Loucy (cell line): ENCODE results near the gene RANBP3.

Source experiments
- H2AFZ ChIP-seq: fragments of 200-600 bp; sonication (generic); 2 replicates; pipeline ENCODE4 v1.6.0; 2016; ENCODE audit warnings: antibody characterized with exemption, mild to moderate bottlenecking, low read length, moderate library complexity
- H3F3A ChIP-seq: fragments of 200-600 bp; 2 replicates; pipeline ENCODE4 v1.6.0; 2016; ENCODE audit warnings: antibody characterized with exemption, low read depth, mild to moderate bottlenecking
- H3K27me3 ChIP-seq: fragments of 200-600 bp; sonication (generic); 2 replicates; pipeline ENCODE4 v1.6.1; 2014; ENCODE audit warnings: low read length, mild to moderate bottlenecking; ENCODE audit not compliant: insufficient read depth, poor library complexity, severe bottlenecking
- H3K36me3 ChIP-seq: fragments of 200-600 bp; sonication (generic); 2 replicates; pipeline ENCODE4 v1.6.1; 2016; ENCODE audit warnings: low read length; ENCODE audit not compliant: insufficient read depth
- H3K4me1 ChIP-seq: fragments of 200-600 bp; sonication (generic); 2 replicates; pipeline ENCODE4 v1.5.1; 2014; ENCODE audit warnings: low read length, mild to moderate bottlenecking; ENCODE audit not compliant: insufficient read depth, poor library complexity, severe bottlenecking
- H3K4me2 ChIP-seq: fragments of 200-600 bp; sonication (generic); 2 replicates; pipeline ENCODE4 v1.6.0; 2014; ENCODE audit warnings: antibody characterized with exemption, low read length, low read depth, mild to moderate bottlenecking; ENCODE audit not compliant: poor library complexity, severe bottlenecking
- H3K4me3 ChIP-seq: fragments of 200-600 bp; sonication (generic); 2 replicates; pipeline ENCODE4 v1.5.1; 2014; ENCODE audit warnings: low read length, mild to moderate bottlenecking, mixed read lengths; ENCODE audit not compliant: poor library complexity, severe bottlenecking
- H3K79me2 ChIP-seq: fragments of 200-600 bp; sonication (generic); 2 replicates; pipeline ENCODE4 v1.6.1; 2014; ENCODE audit warnings: low read length; ENCODE audit not compliant: insufficient read depth
- H3K9ac ChIP-seq: fragments of 200-600 bp; sonication (generic); 2 replicates; pipeline ENCODE4 v1.6.0; 2014; ENCODE audit warnings: mild to moderate bottlenecking, low read depth, low read length, moderate library complexity; ENCODE audit not compliant: poor library complexity, severe bottlenecking
- H3K9me2 ChIP-seq: fragments of 200-600 bp; sonication (generic); replicated peaks from 2 replicates; pipeline ENCODE4 v1.6.1; 2016; ENCODE audit warnings: low read depth, low read length, mixed read lengths
- H3K9me3 ChIP-seq: fragments of 200-600 bp; sonication (generic); 2 replicates; pipeline ENCODE4 v1.6.1; 2014; ENCODE audit warnings: mild to moderate bottlenecking, antibody characterized with exemption, low read length, low read depth; ENCODE audit not compliant: insufficient read depth
- H4K20me1 ChIP-seq: fragments of 200-600 bp; sonication (generic); 2 replicates; pipeline ENCODE4 v1.6.0; 2014; ENCODE audit warnings: antibody characterized with exemption, low read length, mild to moderate bottlenecking; ENCODE audit not compliant: insufficient read depth, poor library complexity, severe bottlenecking
- EZH2phosphoT487 ChIP-seq: fragments of 200-600 bp; IDR thresholded peaks from 2 replicates; pipeline ENCODE4 v1.6.1; 2018; ENCODE audit warnings: antibody characterized with exemption, mild to moderate bottlenecking, moderate library complexity, borderline replicate concordance
- TF ChIP-seq, protein P1 (sequence below): fragments of 200-600 bp; sonication (generic); conservative IDR thresholded peaks from 2 replicates; pipeline ENCODE4 v1.5.1; 2014; ENCODE audit warnings: mild to moderate bottlenecking, antibody characterized with exemption, low read length

The RANBP3 gene

DNA sequence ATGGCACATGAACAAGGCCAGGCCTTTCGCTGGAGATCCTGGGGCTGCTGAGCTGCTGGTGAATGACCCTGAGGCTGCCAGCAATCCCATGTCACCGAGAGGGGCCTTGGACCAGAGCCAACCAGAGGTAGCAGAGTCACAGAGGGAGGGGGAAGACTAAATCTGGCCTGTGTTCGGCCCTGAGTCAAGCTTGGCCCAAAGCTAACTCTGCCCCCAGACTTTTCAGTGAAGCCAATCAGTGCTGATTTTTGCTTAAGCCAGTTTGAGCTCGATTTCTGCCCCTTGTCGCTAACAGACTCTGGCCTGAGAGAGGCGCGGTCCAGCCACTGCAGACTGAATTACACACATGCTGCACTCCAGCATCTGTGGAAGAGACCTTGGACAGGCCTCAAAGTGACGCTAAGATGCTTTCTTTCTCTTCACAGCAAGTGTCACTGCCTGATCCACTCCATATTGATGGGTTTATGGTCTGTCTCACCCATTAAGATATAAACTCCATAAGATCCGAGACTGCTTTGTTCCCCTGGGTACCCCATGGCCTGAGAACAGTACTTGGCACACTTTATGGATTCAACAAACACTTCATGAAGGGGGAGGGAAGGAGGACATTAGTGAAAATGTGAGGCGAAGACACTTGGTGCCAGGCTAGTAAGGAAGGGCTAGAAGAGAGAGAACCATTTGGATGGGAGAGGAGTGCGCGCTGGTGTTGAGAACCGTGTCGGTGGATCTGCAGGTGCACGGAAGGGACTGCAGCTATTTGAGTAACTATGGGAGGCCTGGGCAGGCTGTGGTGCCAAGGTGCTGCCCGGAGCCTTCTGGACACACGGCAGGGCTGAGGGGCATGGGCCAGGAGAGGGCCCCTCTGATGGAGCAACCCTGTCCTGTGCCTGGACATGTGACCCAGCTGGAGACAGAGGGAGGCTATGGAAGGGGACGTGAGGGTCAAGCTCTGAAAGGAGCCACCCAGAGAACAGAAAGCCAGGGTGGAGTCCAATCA lies 17.6 kb downstream of the RANBP3 start:
- peaks cover 13% of the 10 kb centered on the region for H3K4me1 ChIP-seq
- TF ChIP-seq, protein P1, sequence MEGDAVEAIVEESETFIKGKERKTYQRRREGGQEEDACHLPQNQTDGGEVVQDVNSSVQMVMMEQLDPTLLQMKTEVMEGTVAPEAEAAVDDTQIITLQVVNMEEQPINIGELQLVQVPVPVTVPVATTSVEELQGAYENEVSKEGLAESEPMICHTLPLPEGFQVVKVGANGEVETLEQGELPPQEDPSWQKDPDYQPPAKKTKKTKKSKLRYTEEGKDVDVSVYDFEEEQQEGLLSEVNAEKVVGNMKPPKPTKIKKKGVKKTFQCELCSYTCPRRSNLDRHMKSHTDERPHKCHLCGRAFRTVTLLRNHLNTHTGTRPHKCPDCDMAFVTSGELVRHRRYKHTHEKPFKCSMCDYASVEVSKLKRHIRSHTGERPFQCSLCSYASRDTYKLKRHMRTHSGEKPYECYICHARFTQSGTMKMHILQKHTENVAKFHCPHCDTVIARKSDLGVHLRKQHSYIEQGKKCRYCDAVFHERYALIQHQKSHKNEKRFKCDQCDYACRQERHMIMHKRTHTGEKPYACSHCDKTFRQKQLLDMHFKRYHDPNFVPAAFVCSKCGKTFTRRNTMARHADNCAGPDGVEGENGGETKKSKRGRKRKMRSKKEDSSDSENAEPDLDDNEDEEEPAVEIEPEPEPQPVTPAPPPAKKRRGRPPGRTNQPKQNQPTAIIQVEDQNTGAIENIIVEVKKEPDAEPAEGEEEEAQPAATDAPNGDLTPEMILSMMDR, result no peak
- no peak for TF ChIP-seq EZH2phosphoT487
- no peak overlapping the region for H3K4me2 ChIP-seq
- H3K9me2 ChIP-seq, result no peaks in the 10 kb centered on the region
- no peak overlapping the region for H3K9ac ChIP-seq
- no peaks in the 10 kb centered on the region for H3F3A ChIP-seq
- H2AFZ ChIP-seq, result no peak overlapping the region
- no peaks in the 10 kb centered on the region for H3K9me3 ChIP-seq
- 0 out of 2 replicates have a peak, but pooled peaks cover 5% of the 10 kb centered on the region for H3K36me3 ChIP-seq
- no peak overlapping the region for H3K4me3 ChIP-seq
- peaks cover 100% of the 10 kb centered on the region for H3K79me2 ChIP-seq
- no peaks in the 10 kb centered on the region for H3K27me3 ChIP-seq
- H4K20me1 ChIP-seq, result peaks cover 90% of the 10 kb centered on the region

DNA sequence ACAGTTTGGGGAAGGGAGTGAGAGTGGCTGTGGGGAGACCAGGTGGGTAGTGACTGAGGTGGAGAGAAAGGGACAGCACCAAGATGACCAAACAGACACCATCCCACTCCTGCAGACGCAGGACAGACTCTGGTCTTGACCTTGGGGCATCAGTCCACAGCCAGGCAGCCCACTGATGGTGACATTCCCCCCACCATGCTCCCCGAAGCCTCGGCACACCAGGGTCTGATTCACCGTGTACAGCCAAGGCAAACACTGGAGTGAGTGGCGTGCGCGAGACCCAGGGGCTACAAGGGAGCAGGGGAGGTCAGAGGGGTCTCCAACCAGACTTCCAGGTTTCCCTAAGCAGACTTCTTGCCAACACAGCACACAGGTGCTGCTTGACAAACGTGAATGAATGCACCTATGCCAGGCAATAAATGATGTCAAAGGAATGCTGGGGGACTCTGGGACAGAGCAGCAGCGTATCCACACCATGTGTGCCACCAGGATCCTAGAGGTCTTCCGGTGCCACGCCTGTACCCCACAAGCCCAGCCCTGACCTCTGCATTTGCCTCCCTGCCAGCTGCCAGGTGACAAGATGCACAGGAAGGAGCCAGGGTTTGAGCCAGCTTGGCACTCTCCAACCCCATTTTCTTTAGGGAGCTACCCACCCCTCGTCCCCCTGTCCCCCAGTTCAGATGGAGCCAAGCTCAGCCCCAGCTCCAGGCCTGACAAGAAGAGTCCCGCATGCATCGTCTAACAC lies 18.5 kb downstream of the RANBP3 start:
- H3K4me3 ChIP-seq, result no peak overlapping the region
- no peak overlapping the region for H2AFZ ChIP-seq
- no peaks in the 10 kb centered on the region for H3K9me2 ChIP-seq
- no peaks in the 10 kb centered on the region for H3F3A ChIP-seq
- peaks cover 89% of the 10 kb centered on the region for H4K20me1 ChIP-seq
- no peaks in the 10 kb centered on the region for H3K9me3 ChIP-seq
- H3K9ac ChIP-seq, result no peak overlapping the region
- no peak overlapping the region for H3K4me2 ChIP-seq
- peaks cover 99% of the 10 kb centered on the region for H3K79me2 ChIP-seq
- H3K4me1 ChIP-seq, result peaks cover 14% of the 10 kb centered on the region
- no peaks in the 10 kb centered on the region for H3K27me3 ChIP-seq
- no peaks in the 10 kb centered on the region for H3K36me3 ChIP-seq
- TF ChIP-seq EZH2phosphoT487, result no peak
- TF ChIP-seq, protein P1, result no peak

DNA sequence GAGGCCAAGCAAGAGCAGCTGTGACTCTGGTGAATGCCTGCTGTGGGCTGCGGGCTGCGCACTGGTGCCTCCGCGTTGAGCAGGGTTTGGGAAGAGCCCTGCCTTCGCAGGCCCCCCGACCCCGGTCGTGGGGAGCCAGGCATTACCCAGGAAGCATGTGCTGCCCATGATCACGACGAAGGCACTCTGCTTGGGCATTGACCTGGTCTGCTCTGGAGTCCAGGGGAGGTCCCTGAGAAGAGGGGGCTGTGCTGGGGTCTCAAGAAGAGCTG lies 19.2 kb downstream of the RANBP3 start:
- Histone ChIP-seq H3K9me3 (no peaks in the 10 kb centered on the region), H3F3A (no peaks in the 10 kb centered on the region), H3K4me3 (no peak overlapping the region), H3K79me2 (peaks cover 99% of the 10 kb centered on the region), H3K4me1 (peaks cover 21% of the 10 kb centered on the region), H3K27me3 (no peaks in the 10 kb centered on the region), H3K4me2 (no peak overlapping the region), H3K9me2 (no peaks in the 10 kb centered on the region), H3K36me3 (no peaks in the 10 kb centered on the region), H4K20me1 (peaks cover 89% of the 10 kb centered on the region), H2AFZ (no peak overlapping the region), H3K9ac (no peak overlapping the region)
- no peak for TF ChIP-seq EZH2phosphoT487
- TF ChIP-seq, protein P1, result no peak
